Activated CD4-positive, alpha-beta T cell treated with anti-CD3 and anti-CD28 coated beads, Interleukin-2, amount 50 U/mL, for 1 hour (primary cell): ENCODE measurements around the gene TRIM72.
"Not testable (repeated sequence)": the region's sequence is repeated elsewhere in the genome, so short reads cannot be mapped to it uniquely, and the experiment has no call there.

Source experiments
- DNase-seq: peaks from one replicate; pipeline ENCODE4 v3.0.0-alpha.2; 2020

The TRIM72 gene

DNA sequence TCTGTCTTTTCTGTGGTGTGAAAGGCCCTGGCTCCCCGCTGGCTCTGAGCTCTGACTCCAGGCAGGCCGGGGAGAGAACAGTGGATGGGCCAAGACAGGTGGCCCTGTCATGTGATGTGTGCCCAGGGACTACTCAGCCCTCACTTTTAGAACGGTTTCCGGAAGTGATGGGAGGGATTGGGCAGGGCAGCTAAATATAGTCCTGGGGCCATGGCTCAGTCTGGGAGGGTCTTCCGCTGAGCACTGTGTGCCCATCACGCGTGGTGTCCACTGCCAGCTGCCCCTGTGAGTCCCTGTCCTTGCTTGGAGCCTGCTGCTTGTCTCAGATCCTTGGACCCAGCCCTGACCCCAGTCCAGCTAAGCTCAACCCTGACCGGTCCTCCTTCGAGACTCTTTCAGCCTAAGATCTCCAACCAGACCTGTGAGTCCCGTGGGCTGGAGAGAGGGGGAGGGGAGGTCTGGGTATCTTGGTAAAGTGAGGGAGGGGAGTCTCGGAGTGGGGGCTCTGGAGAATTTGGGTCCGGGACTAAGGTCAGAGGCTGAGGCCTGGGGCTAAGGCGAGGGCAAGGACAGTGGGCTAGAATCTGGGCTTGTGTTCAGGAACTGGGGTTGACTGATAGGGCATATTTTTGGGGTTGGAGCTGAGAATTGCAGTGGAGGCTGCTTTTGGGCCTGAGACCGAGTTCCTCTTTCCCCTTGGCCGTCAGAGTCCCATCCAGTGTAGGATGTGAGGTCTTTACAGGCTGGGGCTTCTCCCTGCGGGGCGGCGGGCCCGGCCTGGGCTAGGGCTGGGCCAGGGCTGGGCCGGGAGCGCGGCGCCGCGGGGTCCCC lies at the start of gene TRIM72:
TSS of gene TRIM72 (plus strand) at position 243 of the 831 bp plus-strand sequence. CDS start 620 bp downstream, outside the sequence.
- no peak for DNase-seq

GRCh38 chr16:31167315-31167714 lies 46.6 kb upstream of the TRIM72 start:
- DNase-seq, result no peak

- DNase-seq, result no peak
These were observed 45.1 kb upstream of the TRIM72 start for GRCh38 chr16:31168848-31169247.

- not testable (repeated sequence) for DNase-seq
These were observed 43.9 kb upstream of the TRIM72 start for GRCh38 chr16:31170048-31170447.

- peak; percentile 45 for DNase-seq
These were observed 36.8 kb upstream of the TRIM72 start for GRCh38 chr16:31177136-31177535.

DNA sequence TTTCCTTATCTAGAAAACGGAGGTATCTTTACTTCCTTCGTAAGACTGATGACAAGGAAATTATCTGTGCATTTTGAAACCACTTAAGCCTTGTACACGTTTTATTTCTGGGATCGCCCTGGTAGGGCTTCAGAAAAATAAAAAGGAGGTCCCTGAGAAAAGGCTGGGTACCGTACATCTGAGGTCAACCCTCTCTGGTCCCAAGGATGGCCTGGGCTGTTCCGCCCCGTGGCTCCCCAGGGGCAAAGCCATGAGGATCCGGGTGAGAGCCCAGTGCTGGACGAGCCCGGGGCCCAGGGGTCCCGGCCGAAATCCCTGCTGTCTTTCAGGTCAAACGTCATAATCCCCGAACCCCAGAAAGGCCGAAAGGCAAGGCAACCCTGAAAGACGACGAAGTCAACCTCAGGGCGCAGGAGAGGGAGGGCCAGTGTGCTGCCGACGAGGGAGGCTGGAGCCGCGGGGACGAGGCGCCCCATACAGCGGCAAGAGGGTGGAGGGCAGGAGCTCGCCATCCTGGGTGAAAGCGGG lies 34.6 kb upstream of the TRIM72 start:
- DNase-seq, result no peak

GRCh38 chr16:31179747-31180459 lies 34.0 kb upstream of the TRIM72 start, which contains the start of gene FUS:
TSS of gene FUS (plus strand) at chr16:31180139. CDS start at chr16:31180215, 76 bp downstream.
- DNase-seq, result peak; percentile 91

- DNase-seq, result no peak
These were observed 32.7 kb upstream of the TRIM72 start for GRCh38 chr16:31181102-31181830.

GRCh38 chr16:31182391-31182790 lies 31.5 kb upstream of the TRIM72 start:
- DNase-seq, result no peak

DNA sequence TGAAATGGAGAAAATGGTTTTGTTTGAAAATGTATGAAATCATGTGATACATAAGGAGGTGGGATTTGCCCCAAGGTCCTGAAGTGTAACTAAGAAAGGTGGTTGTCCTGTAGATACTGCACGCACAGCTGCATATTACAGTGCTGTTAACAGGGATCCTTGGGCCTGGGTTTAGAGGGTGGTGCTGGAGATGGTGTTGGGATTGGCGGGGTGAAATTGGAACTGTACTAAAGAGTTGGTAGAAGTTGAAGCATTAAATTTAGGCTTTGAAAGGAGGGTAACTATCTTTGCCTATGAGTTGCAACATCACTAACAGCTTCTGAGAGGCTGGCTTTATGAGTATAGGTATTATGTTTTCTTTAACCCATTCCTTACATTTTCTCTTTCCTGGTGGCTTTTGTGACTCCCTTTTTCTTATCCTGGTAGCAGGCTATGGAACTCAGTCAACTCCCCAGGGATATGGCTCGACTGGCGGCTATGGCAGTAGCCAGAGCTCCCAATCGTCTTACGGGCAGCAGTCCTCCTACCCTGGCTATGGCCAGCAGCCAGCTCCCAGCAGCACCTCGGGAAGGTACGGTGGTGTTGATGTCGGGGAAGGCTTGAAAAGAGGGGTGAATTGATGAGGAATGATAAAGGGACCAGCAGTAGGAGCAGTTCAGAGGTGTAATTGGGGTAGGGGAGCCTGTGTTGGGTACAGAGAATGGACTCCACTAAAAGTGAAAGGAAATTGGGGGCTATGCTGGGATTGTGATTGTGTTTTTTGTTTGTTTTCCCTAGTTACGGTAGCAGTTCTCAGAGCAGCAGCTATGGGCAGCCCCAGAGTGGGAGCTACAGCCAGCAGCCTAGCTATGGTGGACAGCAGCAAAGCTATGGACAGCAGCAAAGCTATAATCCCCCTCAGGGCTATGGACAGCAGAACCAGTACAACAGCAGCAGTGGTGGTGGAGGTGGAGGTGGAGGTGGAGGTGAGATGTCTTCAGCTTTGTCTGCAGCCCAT lies 30.2 kb upstream of the TRIM72 start:
- DNase-seq, result no peak

- no peak for DNase-seq
These were observed 29.0 kb upstream of the TRIM72 start for GRCh38 chr16:31184888-31185287.

- DNase-seq, result no peak
These were observed 28.6 kb upstream of the TRIM72 start for GRCh38 chr16:31185339-31185738.

DNA sequence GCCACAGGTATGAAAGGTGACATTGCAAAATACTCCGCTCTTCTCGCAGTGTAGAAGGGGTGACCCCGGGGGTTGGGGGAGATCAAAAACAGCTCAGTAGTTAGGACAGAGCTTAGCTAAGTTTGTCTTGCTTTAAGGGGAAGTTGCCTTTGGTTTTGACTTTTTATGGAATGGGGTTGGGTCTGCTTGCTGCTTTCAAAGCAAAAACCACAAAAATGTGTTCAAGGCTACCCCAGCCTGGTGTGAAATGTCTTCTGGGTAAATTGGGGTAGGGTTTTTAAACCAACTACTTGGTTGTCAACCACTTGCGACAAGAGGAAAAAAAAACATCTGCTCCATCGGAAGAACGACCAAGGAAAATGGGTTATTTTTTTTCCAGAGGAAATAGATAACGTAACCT lies 27.7 kb upstream of the TRIM72 start:
- DNase-seq, result no peak

DNA sequence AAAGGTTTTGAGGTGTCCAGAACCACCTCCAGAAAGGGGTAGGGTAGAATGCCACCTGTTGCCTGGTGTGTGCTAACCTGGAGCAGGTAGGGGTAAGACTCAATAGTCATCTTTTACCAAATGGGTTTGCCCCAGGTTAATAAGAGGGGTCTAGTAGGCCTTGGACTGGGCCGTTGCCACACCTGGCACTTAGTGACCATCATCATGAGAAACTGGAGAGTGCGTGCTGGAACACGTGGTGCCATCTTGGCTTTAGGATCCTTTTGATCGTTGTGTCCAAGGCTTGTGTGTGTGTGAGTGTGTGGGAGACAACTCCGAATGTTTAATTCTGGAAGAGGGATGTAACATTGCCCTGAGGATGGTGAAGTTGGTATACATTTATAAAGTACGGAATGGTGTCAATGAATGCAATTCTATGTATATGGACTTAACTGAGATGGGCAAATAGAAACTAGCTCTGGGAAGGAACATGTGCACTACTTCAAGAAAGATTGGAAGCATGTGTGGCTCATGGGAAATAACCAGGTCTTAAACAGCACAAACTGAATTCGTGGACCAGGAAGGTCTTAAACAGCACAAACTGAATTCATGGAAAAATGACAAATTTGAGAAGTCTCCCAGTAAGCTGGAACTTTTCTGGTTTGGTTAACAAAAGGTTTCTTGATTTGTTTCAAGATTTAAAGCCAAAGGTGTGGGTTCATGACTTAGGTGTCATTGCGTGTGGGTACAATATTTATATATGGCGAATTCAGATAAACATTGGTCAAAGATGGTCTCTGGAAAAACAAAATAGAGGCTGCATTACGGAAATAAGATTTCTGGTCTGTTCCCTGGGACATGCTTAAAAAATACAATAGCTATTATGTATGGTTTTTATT lies 26.8 kb upstream of the TRIM72 start:
- no peak for DNase-seq

GRCh38 chr16:31187808-31188189 lies 26.1 kb upstream of the TRIM72 start:
- no peak for DNase-seq

- DNase-seq, result no peak
These were observed 25.2 kb upstream of the TRIM72 start for GRCh38 chr16:31188450-31189411.

- no peak for DNase-seq
These were observed 24.5 kb upstream of the TRIM72 start for GRCh38 chr16:31189412-31189778.

GRCh38 chr16:31190061-31190460 lies 23.9 kb upstream of the TRIM72 start:
- no peak for DNase-seq

- no peak for DNase-seq
These were observed 23.0 kb upstream of the TRIM72 start for GRCh38 chr16:31190818-31191444.
